NT2/D1 (cell line): ENCODE results near the gene URB2.

Experiments used
- SUZ12 ChIP-seq: IDR thresholded peaks from 2 replicates; pipeline ENCODE4 v1.6.1; 2011; ENCODE audit not compliant: insufficient read length, insufficient read depth; ENCODE audit errors: extremely low read depth
- YY1 ChIP-seq: IDR thresholded peaks from 2 replicates; pipeline ENCODE4 v1.6.1; 2011; ENCODE audit not compliant: insufficient read length, insufficient read depth
- ZNF274 ChIP-seq: IDR thresholded peaks from 2 replicates; pipeline ENCODE4 v1.6.1; 2011; ENCODE audit warnings: mild to moderate bottlenecking, low read depth, low read length

GRCh38 chr1:229693129-229693900, 67.3 kb downstream of the URB2 start:
- TF ChIP-seq ZNF274 = no peak
- TF ChIP-seq SUZ12 = no peak
- TF ChIP-seq YY1 = no peak
